A549 (cell line): ENCODE measurements around the gene BEX3. TPM values are rescaled to one million over a fixed set of nuclear protein-coding genes. Genes with fewer than 3 reads are reported as not detected.

Experiments
- ATAC-seq, 2 experiments: fragments of 200-7000 bp in 1 of 2; fragments of >200 bp in 1 of 2; cut with Nextera tagmentation in 1 of 2; cut with Tn5 transposase in 1 of 2; 3 replicates each; pipeline versions ENCODE4 v1.8.0 to v1.9.1; 2018 to 2020; ENCODE audit warnings: mild to moderate bottlenecking in 1 of 2, moderate library complexity in 1 of 2
- CTCF ChIA-PET: fragments of 300-600 bp; sonication (Branson Sonifier 250); formaldehyde crosslinking; extraction: SDS; loops from one replicate; lab custom pipeline; 2021; ENCODE audit warnings: antibody characterized with exemption, inconsistent platforms; lab: Yijun Ruan, JAX
- POLR2A ChIA-PET: fragments of 350-600 bp; formaldehyde crosslinking; extraction: SDS; loops from one replicate; lab custom pipeline; 2021; ENCODE audit warnings: antibody characterized with exemption, inconsistent platforms; lab: Yijun Ruan, JAX
- DNase-seq, 2 experiments: peaks; one replicate each; pipeline versions ENCODE4 v3.0.0 to v3.0.0-alpha.2; 2011 to 2016; ENCODE audit warnings: low read depth in 1 of 2, low spot score in 1 of 2
- FAIRE-seq: peaks from 2 replicates; lab custom pipeline; 2011; peaks lifted over from hg19 to GRCh38; lab: Jason Lieb, UNC
- H3K27ac ChIP-seq, 2 experiments: fragments of >200 bp; sonication (Bioruptor Twin); formaldehyde crosslinking; 3 replicates each; pipeline ENCODE4 v1.5.1; 2016 to 2017
- H3K4me1 ChIP-seq: fragments of >200 bp; sonication (Bioruptor Twin); formaldehyde crosslinking; 3 replicates; pipeline ENCODE4 v1.6.1; 2016
- H3K4me2 ChIP-seq: fragments of >200 bp; sonication (Bioruptor Twin); formaldehyde crosslinking; 3 replicates; pipeline ENCODE4 v1.6.1; 2016
- H3K4me3 ChIP-seq: fragments of >200 bp; sonication (Bioruptor Twin); formaldehyde crosslinking; 3 replicates; pipeline ENCODE4 v1.5.1; 2016
- H3K9me3 ChIP-seq: fragments of >200 bp; sonication (Bioruptor Twin); formaldehyde crosslinking; 3 replicates; pipeline ENCODE4 v1.6.1; 2016
- BHLHE40 ChIP-seq: IDR thresholded peaks from 2 replicates; pipeline ENCODE4 v1.6.1; 2012; ENCODE audit warnings: low read depth, low read length, inconsistent platforms
- CBX8 ChIP-seq: fragments of 200-600 bp; sonication (generic); IDR thresholded peaks from 2 replicates; pipeline ENCODE4 v1.6.1; 2016
- EHF ChIP-seq: fragments of 250-450 bp; sonication (Bioruptor Pico); IDR thresholded peaks from 2 replicates; pipeline ENCODE4 v1.5.0; 2020; ENCODE audit warnings: mild to moderate bottlenecking
- GATA3 ChIP-seq: IDR thresholded peaks from 2 replicates; pipeline ENCODE4 v1.6.1; 2012; ENCODE audit warnings: borderline replicate concordance
- HOXA7 ChIP-seq: fragments of 250-450 bp; sonication (Bioruptor Pico); IDR thresholded peaks from 2 replicates; pipeline ENCODE4 v1.5.0; 2020; ENCODE audit warnings: mild to moderate bottlenecking, moderate library complexity
- KDM1A ChIP-seq: fragments of 200-600 bp; sonication (generic); IDR thresholded peaks from 2 replicates; pipeline ENCODE4 v1.6.1; 2016; ENCODE audit warnings: low read depth, mild to moderate bottlenecking
- MYC ChIP-seq: IDR thresholded peaks from 2 replicates; pipeline ENCODE4 v1.6.1; 2012; ENCODE audit warnings: mild to moderate bottlenecking, inconsistent platforms, low read length, improper control_type of control experiment, borderline replicate concordance
- NFE2L2 ChIP-seq: fragments of 150-350 bp; conservative IDR thresholded peaks from 2 replicates; pipeline ENCODE4 v1.6.1; 2014; ENCODE audit warnings: low read length
- RAD21 ChIP-seq, 2 experiments: fragments of >200 bp in 1 of 2; sonication (Bioruptor Twin) in 1 of 2; formaldehyde crosslinking in 1 of 2; IDR thresholded peaks in 1 of 2; conservative IDR thresholded peaks in 1 of 2; 2 replicates in 1 of 2; 3 replicates in 1 of 2; pipeline ENCODE4 v1.6.1; 2012 to 2018; ENCODE audit warnings: inconsistent platforms in 1 of 2
- RCOR1 ChIP-seq: fragments of 150-350 bp; IDR thresholded peaks from 2 replicates; pipeline ENCODE4 v1.6.1; 2014; ENCODE audit warnings: antibody characterized with exemption, low read length, low read depth
- TP53 ChIP-seq: fragments of 250-450 bp; sonication (Bioruptor Pico); IDR thresholded peaks from 2 replicates; pipeline ENCODE4 v1.5.0; 2021; ENCODE audit warnings: mild to moderate bottlenecking, moderate library complexity
- WGBS: methylation state at CpG from one replicate; pipeline ENCODE4 v1.1.6; 2017; ENCODE audit errors: missing lambda C conversion rate; 5-methylcytosine and 5-hydroxymethylcytosine counted together
- polyA plus RNA-seq, 4 experiments: library from polyadenylated mRNA; depleted of rRNA in 3 of 4; stranded (reverse); fragments of >200 nt; fragmentation: RNase III in 1 of 4; extraction: RNeasy Plus Mini Kit Qiagen cat#74134 plus additional on column Dnase treatment in 1 of 4; gene quantifications; 2 replicates in 3 of 4; 3 replicates in 1 of 4; pipeline ENCODE4 v1.2.3, GENCODE V29; 2011 to 2017
- small RNA-seq, 6 experiments: library from RNA; depleted of rRNA; stranded (forward); fragments of <200 nt; gene quantifications; one replicate each; pipeline ENCODE3, GENCODE V24; 2012
- TF ChIP-seq, protein P1 (sequence below): fragments of 150-350 bp; IDR thresholded peaks from 2 replicates; pipeline ENCODE4 v1.6.1; 2014; ENCODE audit warnings: low read depth, mild to moderate bottlenecking, low read length
- TF ChIP-seq, protein P2 (sequence below): fragments of 450-650 bp; IDR thresholded peaks from 2 replicates; pipeline ENCODE4 v1.6.1; 2014; ENCODE audit warnings: antibody characterized with exemption
- TF ChIP-seq, protein P3 (sequence below): fragments of 200-600 bp; sonication (generic); IDR thresholded peaks from 2 replicates; pipeline ENCODE4 v1.6.1; 2016; ENCODE audit warnings: antibody characterized with exemption, mild to moderate bottlenecking, moderate library complexity

The BEX3 gene
- polyA plus RNA-seq, 2 of the 4 experiments (the other 2 are of a cell fraction) = 382 to 404 TPM

DNA sequence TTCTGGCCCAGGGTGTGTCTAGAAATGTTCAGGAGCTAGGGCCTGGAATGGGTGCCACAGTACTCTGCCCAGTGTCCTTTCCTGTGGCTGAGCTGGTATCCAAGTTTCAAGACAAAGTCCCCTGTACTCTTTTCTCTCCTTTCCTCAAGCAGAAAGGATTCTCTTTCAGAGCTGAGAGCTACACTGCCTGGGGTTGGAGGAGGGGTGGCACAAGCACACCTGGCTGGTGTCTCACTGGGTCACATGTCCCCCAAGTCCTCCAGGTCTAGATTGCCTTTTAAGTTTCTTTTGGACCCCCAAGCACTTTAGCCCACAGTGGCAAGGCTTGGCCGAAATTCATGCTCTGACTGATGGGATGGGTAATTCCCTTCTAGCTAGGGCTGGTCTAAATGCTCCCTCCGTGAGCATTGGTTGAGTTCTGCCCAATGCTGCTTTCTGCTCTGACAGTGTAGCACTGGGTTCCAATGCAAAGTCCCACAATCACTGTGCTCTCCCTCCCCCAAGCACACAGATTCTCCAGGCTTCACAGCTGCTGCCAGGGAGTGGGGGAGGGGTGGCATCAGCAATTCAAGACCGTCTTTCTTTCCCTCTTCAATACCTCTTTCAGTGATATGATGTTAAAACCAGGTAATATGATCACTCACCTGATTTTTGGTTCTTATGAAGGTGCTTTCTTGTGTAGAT, 47.8 kb downstream of the BEX3 start:
- no peak overlapping the region for H3K4me2 ChIP-seq
- H3K4me3 ChIP-seq = no peak overlapping the region
- no peaks in the 10 kb centered on the region for H3K9me3 ChIP-seq
- peak; percentile 49 for FAIRE-seq
- no peak for ATAC-seq
- no peak for DNase-seq
- ChIA-PET POLR2A (no interaction called here), CTCF (interaction anchor here (0.9 to 1.3 kb wide), 2 partner anchors 40 to 41 kb away, joined by 3 to 5 read pairs; no protein-coding TSS in a partner anchor)
- TF ChIP-seq, protein P1, sequence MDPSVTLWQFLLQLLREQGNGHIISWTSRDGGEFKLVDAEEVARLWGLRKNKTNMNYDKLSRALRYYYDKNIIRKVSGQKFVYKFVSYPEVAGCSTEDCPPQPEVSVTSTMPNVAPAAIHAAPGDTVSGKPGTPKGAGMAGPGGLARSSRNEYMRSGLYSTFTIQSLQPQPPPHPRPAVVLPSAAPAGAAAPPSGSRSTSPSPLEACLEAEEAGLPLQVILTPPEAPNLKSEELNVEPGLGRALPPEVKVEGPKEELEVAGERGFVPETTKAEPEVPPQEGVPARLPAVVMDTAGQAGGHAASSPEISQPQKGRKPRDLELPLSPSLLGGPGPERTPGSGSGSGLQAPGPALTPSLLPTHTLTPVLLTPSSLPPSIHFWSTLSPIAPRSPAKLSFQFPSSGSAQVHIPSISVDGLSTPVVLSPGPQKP = no peak
- TF ChIP-seq TP53 (CRISPR knock-in tag) (no peak), EHF (CRISPR knock-in tag) (no peak), GATA3 (no peak), NFE2L2 (no peak), KDM1A (no peak), RCOR1 (no peak), BHLHE40 (no peak), MYC (no peak), CBX8 (no peak), RAD21 (conservative IDR thresholded peaks at IDR 0.05 in 1 of 2, IDR thresholded peaks at IDR 0.05 in 1 of 2) (no peak), HOXA7 (CRISPR knock-in tag) (no peak)
- TF ChIP-seq, protein P2, sequence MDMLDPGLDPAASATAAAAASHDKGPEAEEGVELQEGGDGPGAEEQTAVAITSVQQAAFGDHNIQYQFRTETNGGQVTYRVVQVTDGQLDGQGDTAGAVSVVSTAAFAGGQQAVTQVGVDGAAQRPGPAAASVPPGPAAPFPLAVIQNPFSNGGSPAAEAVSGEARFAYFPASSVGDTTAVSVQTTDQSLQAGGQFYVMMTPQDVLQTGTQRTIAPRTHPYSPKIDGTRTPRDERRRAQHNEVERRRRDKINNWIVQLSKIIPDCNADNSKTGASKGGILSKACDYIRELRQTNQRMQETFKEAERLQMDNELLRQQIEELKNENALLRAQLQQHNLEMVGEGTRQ = no peak
- TF ChIP-seq, protein P3, sequence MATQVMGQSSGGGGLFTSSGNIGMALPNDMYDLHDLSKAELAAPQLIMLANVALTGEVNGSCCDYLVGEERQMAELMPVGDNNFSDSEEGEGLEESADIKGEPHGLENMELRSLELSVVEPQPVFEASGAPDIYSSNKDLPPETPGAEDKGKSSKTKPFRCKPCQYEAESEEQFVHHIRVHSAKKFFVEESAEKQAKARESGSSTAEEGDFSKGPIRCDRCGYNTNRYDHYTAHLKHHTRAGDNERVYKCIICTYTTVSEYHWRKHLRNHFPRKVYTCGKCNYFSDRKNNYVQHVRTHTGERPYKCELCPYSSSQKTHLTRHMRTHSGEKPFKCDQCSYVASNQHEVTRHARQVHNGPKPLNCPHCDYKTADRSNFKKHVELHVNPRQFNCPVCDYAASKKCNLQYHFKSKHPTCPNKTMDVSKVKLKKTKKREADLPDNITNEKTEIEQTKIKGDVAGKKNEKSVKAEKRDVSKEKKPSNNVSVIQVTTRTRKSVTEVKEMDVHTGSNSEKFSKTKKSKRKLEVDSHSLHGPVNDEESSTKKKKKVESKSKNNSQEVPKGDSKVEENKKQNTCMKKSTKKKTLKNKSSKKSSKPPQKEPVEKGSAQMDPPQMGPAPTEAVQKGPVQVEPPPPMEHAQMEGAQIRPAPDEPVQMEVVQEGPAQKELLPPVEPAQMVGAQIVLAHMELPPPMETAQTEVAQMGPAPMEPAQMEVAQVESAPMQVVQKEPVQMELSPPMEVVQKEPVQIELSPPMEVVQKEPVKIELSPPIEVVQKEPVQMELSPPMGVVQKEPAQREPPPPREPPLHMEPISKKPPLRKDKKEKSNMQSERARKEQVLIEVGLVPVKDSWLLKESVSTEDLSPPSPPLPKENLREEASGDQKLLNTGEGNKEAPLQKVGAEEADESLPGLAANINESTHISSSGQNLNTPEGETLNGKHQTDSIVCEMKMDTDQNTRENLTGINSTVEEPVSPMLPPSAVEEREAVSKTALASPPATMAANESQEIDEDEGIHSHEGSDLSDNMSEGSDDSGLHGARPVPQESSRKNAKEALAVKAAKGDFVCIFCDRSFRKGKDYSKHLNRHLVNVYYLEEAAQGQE = no peak
- no peaks in the 10 kb centered on the region for H3K4me1 ChIP-seq
- WGBS = 86% methylated on average over 3 of the region's 3 CpGs
- no peak overlapping the region for H3K27ac ChIP-seq

Small RNA genes lying within 50 kb of the gene (small RNA-seq; reads per million reads assigned to genes)
- 0 reads per million in 6 experiments for gene Z92846.1

Other genes starting within 250 kb of the BEX3 start
- 1.7 and 2.4 TPM in 2 replicates for gene BEX4, start 161.4 kb upstream of the BEX3 start, polyA plus RNA-seq (2011; rRNA removed)
- gene BEX4, start 161.4 kb upstream of the BEX3 start, polyA plus RNA-seq (2017; fragmentation: RNase III; extraction: RNeasy Plus Mini Kit Qiagen cat#74134 plus additional on column Dnase treatment) = 0.51 to 0.85 TPM (median 0.75 TPM) in 3 replicates
- gene TCEAL8, start 121.4 kb upstream of the BEX3 start, polyA plus RNA-seq (2011; rRNA removed) = 41.0 and 59.4 TPM in 2 replicates
- gene TCEAL8, start 121.4 kb upstream of the BEX3 start, polyA plus RNA-seq (2017; fragmentation: RNase III; extraction: RNeasy Plus Mini Kit Qiagen cat#74134 plus additional on column Dnase treatment) = 37.1 to 47.9 TPM (median 45.5 TPM) in 3 replicates
- gene TCEAL5, start 99.8 kb upstream of the BEX3 start, polyA plus RNA-seq (2011; rRNA removed) = not detected in 2 replicates
- not detected in 3 replicates for gene TCEAL5, start 99.8 kb upstream of the BEX3 start, polyA plus RNA-seq (2017; fragmentation: RNase III; extraction: RNeasy Plus Mini Kit Qiagen cat#74134 plus additional on column Dnase treatment)
- 16.9 and 19.8 TPM in 2 replicates for gene BEX2, start 65.5 kb upstream of the BEX3 start, polyA plus RNA-seq (2011; rRNA removed)
- gene BEX2, start 65.5 kb upstream of the BEX3 start, polyA plus RNA-seq (2017; fragmentation: RNase III; extraction: RNeasy Plus Mini Kit Qiagen cat#74134 plus additional on column Dnase treatment) = 2.5 to 3.2 TPM (median 2.8 TPM) in 3 replicates
- not detected in 2 replicates for gene TCEAL7, start 46.3 kb upstream of the BEX3 start, polyA plus RNA-seq (2011; rRNA removed)
- not detected in 3 replicates for gene TCEAL7, start 46.3 kb upstream of the BEX3 start, polyA plus RNA-seq (2017; fragmentation: RNase III; extraction: RNeasy Plus Mini Kit Qiagen cat#74134 plus additional on column Dnase treatment)
- gene TCEAL9, start 20.0 kb upstream of the BEX3 start, polyA plus RNA-seq (2011; rRNA removed) = 39.2 and 83.7 TPM in 2 replicates
- gene TCEAL9, start 20.0 kb upstream of the BEX3 start, polyA plus RNA-seq (2017; fragmentation: RNase III; extraction: RNeasy Plus Mini Kit Qiagen cat#74134 plus additional on column Dnase treatment) = 124 to 153 TPM (median 143 TPM) in 3 replicates
- 0.03 and 0.04 TPM in 2 replicates for gene RAB40A, start 143.0 kb downstream of the BEX3 start, polyA plus RNA-seq (2011; rRNA removed)
- gene RAB40A, start 143.0 kb downstream of the BEX3 start, polyA plus RNA-seq (2017; fragmentation: RNase III; extraction: RNeasy Plus Mini Kit Qiagen cat#74134 plus additional on column Dnase treatment) = 0.08 TPM in 1 of 3 replicates, not detected in the others
- 35.2 and 57.2 TPM in 2 replicates for gene TCEAL4, start 209.0 kb downstream of the BEX3 start, polyA plus RNA-seq (2011; rRNA removed)
- gene TCEAL4, start 209.0 kb downstream of the BEX3 start, polyA plus RNA-seq (2017; fragmentation: RNase III; extraction: RNeasy Plus Mini Kit Qiagen cat#74134 plus additional on column Dnase treatment) = 173 to 195 TPM (median 192 TPM) in 3 replicates
- 3.6 and 6.6 TPM in 2 replicates for gene TCEAL3, start 231.4 kb downstream of the BEX3 start, polyA plus RNA-seq (2011; rRNA removed)
- 18.8 to 24.0 TPM (median 23.9 TPM) in 3 replicates for gene TCEAL3, start 231.4 kb downstream of the BEX3 start, polyA plus RNA-seq (2017; fragmentation: RNase III; extraction: RNeasy Plus Mini Kit Qiagen cat#74134 plus additional on column Dnase treatment)